ENCODE results near the gene ZBTB5. TPM values are rescaled to one million over a fixed set of nuclear protein-coding genes. Genes with fewer than 3 reads are reported as not detected.

The ZBTB5 gene
- total RNA-seq, 1 donor from 2014 or later = 9.2 TPM

- no peak overlapping the region for H3K27ac ChIP-seq
- no peak for ATAC-seq
- DNase-seq = no peak
These were observed 40.5 kb downstream of the ZBTB5 start for GRCh38 chr9:37424686-37425297.

GRCh38 chr9:37424204-37424685 is 41.0 kb downstream of the ZBTB5 start:
- DNase-seq = no peak
- H3K4me1 ChIP-seq = peaks cover 25% of the 10 kb centered on the region
- no peaks in the 10 kb centered on the region for H3K9me3 ChIP-seq
- intact Hi-C loops (cut with DNase I) = no loop called here
- no peaks in the 10 kb centered on the region for H3K27me3 ChIP-seq (ENCODE audit: low read depth)
- H3K36me3 ChIP-seq = peaks cover 36% of the 10 kb centered on the region
- peak overlapping the region; percentile 75 for H3K4me3 ChIP-seq
- TF ChIP-seq CTCF (IDR thresholded peaks at IDR 0.05) = no peak
- ATAC-seq = no peak
- H3K27ac ChIP-seq = no peak overlapping the region

More at GRCh38 chr9:37424686-37425297, 40.5 kb downstream of the ZBTB5 start:
- Histone ChIP-seq H3K9me3 (no peaks in the 10 kb centered on the region), H3K4me1 (peaks cover 25% of the 10 kb centered on the region), H3K4me3 (no peak overlapping the region), H3K27me3 (ENCODE audit: low read depth) (no peaks in the 10 kb centered on the region), H3K36me3 (peaks cover 41% of the 10 kb centered on the region)
- intact Hi-C loops (cut with DNase I) = no loop called here
- TF ChIP-seq CTCF (IDR thresholded peaks at IDR 0.05) = no peak

GRCh38 chr9:37423508-37423907 is 41.7 kb downstream of the ZBTB5 start:
- no peak for DNase-seq
- Histone ChIP-seq H3K36me3 (peaks cover 29% of the 10 kb centered on the region), H3K4me3 (peak overlapping the region; percentile 75), H3K9me3 (no peaks in the 10 kb centered on the region), H3K27me3 (ENCODE audit: low read depth) (no peaks in the 10 kb centered on the region), H3K4me1 (peaks cover 25% of the 10 kb centered on the region), H3K27ac (no peak overlapping the region)
- ATAC-seq = no peak
- intact Hi-C loops (cut with DNase I) = no loop called here
- no peak for TF ChIP-seq CTCF (IDR thresholded peaks at IDR 0.05)

- no peak for TF ChIP-seq CTCF (IDR thresholded peaks at IDR 0.05)
- peak within 1 kb of the TSS; percentile 87 for H3K27ac ChIP-seq
- no peaks in the 10 kb centered on the region for H3K27me3 ChIP-seq (ENCODE audit: low read depth)
- intact Hi-C loops (cut with DNase I) = no loop called here
- peaks cover 19% of the 10 kb centered on the region for H3K36me3 ChIP-seq
- H3K4me1 ChIP-seq = peaks cover 25% of the 10 kb centered on the region
- peak; percentile 98 to 99 for ATAC-seq
- no peaks in the 10 kb centered on the region for H3K9me3 ChIP-seq
- H3K4me3 ChIP-seq = peak within 1 kb of the TSS; percentile 75
- peak; percentile 94 for DNase-seq
These were observed 42.8 kb downstream of the ZBTB5 start, which contains the start of gene GRHPR for GRCh38 chr9:37422289-37423104. Gene GRHPR, plus strand, starts transcription at chr9:37422696. Its CDS starts 55 bp downstream, at chr9:37422751.

GRCh38 chr9:37421914-37422288 is 43.3 kb downstream of the ZBTB5 start:
- Histone ChIP-seq H3K27me3 (ENCODE audit: low read depth) (no peaks in the 10 kb centered on the region), H3K4me1 (peaks cover 25% of the 10 kb centered on the region), H3K4me3 (peak overlapping the region; percentile 75), H3K27ac (peak overlapping the region; percentile 87), H3K36me3 (peaks cover 13% of the 10 kb centered on the region), H3K9me3 (no peaks in the 10 kb centered on the region)
- TF ChIP-seq CTCF (IDR thresholded peaks at IDR 0.05) = no peak
- intact Hi-C loops (cut with DNase I) = no loop called here
- ATAC-seq = peak in 1 of 2 donors; percentile 51
- peak; percentile 71 for DNase-seq
